Measurements from ENCODE around the gene KRTAP10-6.

GRCh38 chr21:44549525-44550211 lies 42.6 kb downstream of the KRTAP10-6 start:
- TF ChIP-seq, protein P1, sequence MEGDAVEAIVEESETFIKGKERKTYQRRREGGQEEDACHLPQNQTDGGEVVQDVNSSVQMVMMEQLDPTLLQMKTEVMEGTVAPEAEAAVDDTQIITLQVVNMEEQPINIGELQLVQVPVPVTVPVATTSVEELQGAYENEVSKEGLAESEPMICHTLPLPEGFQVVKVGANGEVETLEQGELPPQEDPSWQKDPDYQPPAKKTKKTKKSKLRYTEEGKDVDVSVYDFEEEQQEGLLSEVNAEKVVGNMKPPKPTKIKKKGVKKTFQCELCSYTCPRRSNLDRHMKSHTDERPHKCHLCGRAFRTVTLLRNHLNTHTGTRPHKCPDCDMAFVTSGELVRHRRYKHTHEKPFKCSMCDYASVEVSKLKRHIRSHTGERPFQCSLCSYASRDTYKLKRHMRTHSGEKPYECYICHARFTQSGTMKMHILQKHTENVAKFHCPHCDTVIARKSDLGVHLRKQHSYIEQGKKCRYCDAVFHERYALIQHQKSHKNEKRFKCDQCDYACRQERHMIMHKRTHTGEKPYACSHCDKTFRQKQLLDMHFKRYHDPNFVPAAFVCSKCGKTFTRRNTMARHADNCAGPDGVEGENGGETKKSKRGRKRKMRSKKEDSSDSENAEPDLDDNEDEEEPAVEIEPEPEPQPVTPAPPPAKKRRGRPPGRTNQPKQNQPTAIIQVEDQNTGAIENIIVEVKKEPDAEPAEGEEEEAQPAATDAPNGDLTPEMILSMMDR (conservative IDR thresholded peaks at IDR 0.05; ENCODE audit: low read depth, low read length) = no peak
- TF ChIP-seq EZH2 (IDR thresholded peaks at IDR 0.05; ENCODE audit: borderline replicate concordance, low read depth, low read length, poor library complexity, severe bottlenecking) = no peak
